IPS DF 4.7 (cell line): Measurements from ENCODE around the gene SPRR2A.
"Not testable (repeated sequence)": the region's sequence is repeated elsewhere in the genome, so short reads cannot be mapped to it uniquely, and the experiment has no call there.

ENCODE experiments used
- DNase-seq: peaks from one replicate; pipeline ENCODE4 v3.0.0-alpha.2; 2013; ENCODE audit warnings: low spot score; ENCODE audit errors: extremely low read depth

The SPRR2A gene

DNA sequence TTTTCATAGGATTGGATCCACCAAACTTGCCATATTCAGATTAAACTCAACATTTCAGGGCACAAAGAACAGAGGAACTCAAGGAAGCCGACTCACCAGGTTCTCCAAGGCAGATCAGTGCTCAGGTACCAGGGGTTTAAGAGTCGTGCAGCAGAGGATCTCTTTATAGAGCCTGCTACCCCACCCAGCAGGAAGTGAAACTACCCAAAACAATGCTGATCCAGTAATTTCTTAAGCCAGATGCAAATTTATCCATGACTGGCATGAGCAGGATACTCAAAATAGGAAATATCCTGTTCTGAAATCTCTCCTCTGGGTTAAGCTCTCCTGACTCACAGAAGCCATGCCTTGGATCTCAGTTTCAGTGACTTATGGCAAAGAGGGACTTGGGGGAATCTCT, at the start of gene SPRR2A:
Gene SPRR2A (minus strand): TSS at position 138 of the 400 bp plus-strand sequence. CDS start 777 bp downstream, outside the sequence.
- no peak for DNase-seq

DNA sequence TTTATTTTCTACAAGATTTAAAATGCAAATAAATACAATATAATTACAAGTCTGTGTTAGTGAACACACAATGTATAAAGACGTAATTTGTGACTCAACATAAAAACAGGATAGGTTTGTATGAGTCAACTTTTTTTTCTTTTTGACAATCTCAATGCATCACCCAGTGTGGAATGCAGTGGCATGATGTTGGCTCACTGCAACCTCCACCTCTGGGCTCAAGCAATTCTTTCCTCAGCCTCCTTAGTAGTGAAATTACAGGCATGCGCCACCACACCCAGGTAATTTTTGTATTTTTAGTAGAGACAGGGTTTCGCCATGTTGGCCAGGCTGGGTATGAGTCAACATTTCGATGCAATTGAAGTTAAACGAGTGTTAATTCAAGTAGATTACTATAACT, 42.9 kb upstream of the SPRR2A start:
- no peak for DNase-seq

DNA sequence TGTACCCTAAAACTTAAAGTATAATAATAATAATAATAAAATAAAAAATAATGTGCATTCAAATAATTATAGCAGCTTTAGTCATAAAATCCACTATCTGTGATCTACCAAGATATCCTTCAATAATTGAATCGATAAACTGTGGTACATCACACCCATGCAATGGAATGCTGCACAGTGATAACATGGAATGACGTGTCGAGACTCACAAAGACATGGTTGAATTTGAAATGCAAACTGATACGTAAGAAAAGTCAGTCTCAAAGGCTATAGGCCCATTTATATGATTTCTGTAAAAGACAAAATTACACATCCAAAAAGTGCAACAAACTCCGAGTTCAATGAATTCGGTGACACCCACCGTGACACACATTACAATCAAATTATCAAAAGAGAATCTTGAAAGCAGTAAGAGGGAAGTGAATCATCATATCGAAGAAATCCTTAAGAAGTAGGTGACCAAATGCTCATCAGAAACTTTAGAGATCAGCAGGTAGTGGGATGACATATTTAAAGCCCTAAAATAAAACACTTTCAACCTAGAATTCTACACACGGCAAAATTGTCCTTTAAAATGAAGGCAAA, 42.2 kb upstream of the SPRR2A start:
- no peak for DNase-seq

DNA sequence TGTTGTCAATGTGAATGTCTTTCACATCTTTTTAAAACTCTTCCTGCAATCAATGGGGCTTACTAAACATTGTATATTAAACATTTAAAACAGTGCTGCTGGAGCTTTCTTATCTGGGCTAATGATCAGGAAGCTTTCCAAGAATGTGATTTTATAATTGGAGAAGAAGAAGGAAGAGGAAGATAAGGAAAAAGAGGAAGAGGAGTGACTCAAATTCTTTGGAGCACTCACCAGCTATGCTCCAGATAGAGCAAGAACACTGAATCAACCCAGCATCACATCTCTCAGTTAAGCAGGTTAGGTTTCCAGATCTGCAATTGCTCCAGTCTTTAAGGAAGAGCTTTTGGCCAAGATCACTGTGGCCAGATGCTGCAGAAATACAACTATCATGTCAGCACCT, 38.5 kb upstream of the SPRR2A start:
- DNase-seq: no peak

DNA sequence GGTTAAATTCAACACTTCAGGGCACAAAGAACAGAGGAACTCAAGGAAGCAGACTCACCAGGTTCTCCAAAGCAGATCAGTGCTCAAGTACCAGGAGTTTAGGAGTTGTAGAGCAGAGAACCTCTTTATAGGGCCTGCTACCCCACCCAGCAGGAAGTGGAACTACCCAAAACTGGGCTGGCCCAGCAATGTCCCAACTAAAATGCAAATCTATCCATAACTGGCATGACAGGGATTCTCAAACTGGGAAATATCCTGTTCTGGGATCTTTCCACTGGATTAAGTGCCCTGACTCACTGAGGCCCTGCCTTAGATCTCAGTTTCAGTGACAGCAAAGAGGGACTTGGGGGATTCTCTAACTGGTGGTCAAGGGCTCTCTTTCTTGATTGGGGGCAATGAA, 37.1 kb upstream of the SPRR2A start, which contains the start of gene SPRR2E:
Gene SPRR2E (minus strand): TSS at position 101 of the 400 bp plus-strand sequence. CDS start 775 bp downstream, outside the sequence.
- DNase-seq: no peak

DNA sequence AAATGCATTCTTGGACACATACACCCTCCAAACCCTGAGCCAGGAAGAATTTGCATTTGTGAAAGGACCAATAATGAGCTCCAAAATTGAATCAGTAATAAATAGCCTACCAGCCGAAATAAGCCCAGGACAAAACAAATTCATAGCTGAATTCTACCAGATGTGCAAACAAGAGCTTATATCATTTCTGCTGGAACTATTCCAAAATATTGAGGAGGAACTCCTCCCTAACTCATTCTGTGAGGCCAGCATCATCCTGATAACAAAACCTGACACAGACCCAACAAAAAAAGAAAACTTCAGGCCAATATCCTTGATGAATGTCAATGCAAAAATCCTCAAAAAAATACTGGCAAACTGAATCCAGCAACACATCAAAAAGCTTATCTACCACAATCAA, 30.3 kb upstream of the SPRR2A start:
- DNase-seq: no peak

DNA sequence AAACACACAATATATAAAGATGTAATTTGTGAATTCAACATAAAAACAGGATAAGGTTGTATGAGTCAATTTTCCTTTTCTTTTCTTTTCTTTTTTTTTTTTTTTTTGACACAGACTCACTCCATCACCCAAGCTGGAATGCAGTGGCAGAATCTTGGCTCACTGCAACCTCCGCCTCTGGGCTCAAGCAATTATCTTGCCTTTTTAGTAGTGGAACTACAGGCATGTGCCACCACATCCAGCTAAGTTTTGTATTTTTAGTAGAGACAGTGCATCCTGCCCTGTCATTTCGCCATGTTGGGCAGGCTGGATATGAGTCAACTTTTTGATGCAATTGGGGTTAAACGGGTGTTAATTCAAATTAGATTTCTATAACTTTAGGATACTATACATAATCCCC, 24.4 kb upstream of the SPRR2A start:
- DNase-seq: no peak

DNA sequence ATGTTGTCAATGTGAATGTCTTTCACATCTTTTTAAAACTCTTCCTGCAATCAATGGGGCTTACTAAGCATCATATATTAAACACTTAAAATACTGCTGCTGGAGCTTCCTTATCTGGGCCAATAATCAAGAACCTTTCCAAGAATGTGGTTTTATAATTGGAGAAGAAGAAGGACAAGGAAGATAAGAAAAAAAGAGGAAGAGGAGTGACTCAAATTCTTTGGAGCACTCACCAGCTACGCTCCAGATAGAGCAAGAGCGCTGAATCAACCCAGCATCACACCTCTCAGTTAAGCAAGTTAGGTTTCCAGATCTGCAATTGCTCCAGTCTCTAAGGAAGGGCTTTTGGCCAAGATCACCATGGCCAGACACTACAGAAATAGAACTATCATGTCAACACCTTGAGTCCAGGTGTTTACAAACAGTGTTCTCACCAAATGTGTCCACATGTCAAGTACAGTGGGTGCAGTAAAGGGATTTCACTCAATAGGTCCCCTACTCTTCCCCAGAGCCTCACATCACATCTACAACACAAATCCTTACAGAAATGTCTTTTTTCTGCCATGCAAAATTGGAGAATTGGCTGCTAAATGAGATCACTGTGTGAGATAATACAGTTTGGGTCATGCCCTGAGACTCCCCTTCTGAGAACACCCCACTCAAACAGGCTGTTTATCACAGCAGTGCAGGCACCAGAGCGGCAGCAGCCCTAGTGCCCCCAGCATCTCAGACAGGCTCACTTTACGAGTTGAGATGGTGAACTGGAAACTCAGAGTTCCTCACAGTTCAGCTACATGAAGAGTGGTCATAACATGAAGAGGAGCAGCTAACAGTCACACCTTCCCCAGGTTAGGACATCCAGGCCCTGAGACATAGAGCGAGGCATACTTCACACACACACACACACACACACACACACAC, 15.8 kb upstream of the SPRR2A start:
- DNase-seq: no peak

DNA sequence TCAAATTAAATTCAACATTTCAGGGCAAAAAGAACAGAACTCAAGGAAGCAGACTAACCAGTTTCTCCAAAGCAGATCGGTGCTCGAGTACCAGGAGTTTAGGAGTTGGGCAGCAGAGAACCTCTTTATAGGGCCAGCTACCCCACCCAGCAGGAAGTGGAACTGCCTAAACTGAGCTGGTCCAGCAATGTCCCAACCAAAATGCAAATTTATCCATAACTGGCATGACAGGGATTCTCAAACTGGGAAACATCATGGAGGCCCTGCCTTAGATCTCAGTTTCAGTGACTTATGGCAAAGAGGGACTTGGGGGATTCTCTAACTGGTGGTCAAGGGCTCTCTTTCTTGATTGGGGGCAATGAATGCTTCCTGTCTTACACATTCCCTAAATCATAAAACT, 14.2 kb upstream of the SPRR2A start, which contains the start of gene SPRR2B:
Gene SPRR2B (minus strand): TSS at position 101 of the 400 bp plus-strand sequence. CDS start 772 bp downstream, outside the sequence.
- no peak for DNase-seq

DNA sequence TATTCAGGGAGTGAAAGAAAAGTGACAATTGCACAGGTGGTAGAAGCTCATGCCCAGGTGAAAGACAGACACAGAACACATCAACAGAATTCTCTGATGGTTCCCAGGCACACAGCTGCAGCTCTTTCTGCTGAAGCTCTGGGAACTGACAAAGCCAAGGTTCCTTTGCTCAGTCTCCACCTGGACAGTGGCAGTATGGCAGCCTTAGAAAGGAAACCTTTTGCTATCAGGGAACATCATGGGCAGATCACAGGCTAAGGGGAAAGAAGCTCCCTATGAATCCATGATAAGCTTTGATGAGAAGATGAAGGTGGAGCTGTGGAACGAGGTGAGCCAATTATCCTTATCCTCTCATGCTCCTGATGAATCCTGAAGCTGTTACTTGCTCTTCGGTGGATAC, 12.9 kb upstream of the SPRR2A start:
- DNase-seq: no peak

DNA sequence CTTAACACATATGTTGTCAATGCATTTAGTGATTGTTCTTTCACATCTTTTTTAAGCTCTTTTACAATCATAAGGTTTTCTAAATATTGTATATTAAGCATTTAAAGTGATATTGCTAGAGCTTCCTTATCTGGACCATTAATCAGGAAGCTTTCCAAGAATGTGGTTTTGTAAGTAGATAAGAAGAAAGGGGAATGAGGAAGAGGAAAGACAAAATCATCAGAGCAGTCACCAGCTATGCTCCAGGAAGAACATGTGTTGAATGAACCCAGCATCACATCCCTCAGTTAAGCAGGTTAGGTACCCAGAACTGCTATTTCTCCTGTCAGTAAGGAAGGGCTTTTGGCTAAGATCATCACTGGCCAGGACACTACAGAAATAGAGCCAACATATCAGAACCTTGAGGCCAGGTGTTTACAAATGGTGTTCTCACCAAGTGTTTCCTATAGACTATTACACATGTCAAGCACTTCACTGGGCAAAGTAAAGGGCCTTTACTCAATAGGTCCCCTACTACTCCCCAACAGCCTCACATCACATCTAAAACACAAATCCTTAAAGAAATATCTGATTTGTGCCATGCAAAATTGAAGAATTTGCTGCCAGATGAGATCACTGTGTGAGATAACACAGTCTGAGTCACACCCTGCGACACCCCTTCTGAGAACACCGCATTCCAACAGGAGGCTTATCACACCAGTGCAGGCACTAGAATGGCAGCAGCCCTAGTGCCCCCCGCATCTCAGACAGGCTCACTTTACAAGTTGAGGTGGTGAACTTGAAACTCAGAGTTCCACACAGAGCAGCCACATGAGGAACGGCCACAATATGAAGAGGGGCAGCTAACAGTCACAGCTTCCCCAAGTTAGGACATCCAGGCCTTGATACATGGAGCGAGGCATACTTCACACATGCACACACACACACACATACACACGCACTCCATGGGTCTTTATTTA, 1.8 kb upstream of the SPRR2A start:
- DNase-seq: no peak

DNA sequence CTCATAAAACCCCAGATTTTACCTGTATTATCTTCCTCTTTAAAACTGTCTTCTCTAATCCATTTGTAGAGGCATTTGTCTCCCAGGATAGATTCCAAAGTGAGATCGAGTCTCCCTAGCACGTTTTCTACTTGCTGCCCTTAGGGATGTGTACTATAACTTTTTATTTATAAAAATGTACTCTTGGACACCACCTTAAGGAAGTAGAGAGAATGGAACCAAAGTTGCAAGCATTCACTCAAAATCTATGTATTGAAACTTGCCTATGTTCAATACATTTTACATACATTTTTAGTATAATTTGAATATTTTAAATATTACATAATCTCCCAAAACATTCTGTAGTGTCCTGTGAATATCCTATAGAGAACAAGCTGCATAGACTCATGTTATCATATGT, 842 bp upstream of the SPRR2A start:
- no peak for DNase-seq

DNA sequence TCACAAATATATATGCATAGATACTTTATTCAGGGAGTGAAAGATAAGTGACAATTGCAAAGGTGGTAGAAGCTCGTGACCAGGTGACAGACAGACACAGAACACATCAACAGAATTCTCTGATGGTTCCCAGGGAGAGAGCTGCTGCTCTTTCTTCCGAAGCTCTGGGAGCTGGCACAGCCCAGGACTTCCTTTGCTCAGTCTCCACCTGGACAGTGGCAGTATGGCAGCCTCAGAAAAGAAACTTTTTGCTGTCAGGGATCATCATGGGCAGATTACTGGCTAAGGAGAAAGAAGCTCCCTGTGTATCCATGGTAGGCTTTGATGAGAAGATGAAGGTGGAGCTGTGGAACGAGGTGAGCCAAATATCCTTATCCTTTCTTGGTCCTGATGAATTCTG, 1.2 kb downstream of the SPRR2A start:
- not testable (repeated sequence) for DNase-seq

DNA sequence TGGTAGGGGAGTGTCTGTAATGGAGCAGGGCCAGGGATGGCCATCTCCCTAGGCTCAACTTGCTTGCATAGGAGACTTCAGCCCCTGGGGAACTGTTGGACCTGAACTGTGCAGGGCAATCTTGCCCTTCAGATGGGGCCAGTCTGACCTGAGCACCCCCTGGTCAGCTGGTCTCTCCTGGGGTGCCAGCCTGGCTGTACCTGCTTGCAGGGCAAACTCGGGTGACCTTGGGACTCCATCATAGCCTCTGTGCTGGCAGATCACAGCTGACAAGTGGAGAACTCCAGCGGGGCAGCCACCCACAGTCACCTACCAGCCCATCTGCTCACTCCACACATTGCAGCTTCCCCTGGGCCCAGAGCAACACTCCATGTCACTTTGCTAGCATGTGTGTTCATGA, 8.1 kb downstream of the SPRR2A start:
- no peak for DNase-seq

DNA sequence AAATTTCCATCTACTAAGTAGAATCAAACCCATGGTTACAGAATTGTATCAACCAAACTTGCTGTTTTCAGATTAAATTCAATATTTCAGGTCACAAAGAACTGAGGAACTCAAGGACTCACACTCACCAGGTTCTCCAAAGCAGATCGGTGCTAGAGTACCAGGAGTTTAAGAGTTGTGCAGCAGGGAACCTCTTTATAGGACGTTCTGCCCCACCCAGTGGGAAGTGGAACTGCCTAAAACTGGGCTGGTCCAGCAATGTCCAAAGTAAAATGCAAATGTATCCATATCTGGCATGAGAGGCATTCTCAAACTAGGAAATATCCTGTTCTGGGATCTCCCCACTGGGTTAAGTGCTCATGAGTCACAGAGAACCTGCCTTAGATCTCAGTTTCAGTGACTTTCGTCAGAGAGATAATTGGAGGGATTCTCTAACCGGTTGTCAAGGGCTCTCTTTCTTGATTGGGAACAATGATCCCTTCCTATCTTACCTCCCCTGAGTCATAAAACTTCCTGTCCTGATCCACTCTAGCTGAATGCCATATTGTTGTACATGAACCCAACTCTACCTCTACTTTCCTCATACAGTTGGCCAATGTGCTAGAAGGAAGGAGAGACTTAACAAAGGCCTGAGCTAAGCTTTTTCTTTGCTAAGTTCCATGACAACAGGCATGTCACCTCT, 16.2 kb downstream of the SPRR2A start, which contains the start of gene SPRR2D:
Gene SPRR2D (minus strand): TSS at position 171 of the 682 bp plus-strand sequence. CDS start 774 bp downstream, outside the sequence.
- no peak for DNase-seq

DNA sequence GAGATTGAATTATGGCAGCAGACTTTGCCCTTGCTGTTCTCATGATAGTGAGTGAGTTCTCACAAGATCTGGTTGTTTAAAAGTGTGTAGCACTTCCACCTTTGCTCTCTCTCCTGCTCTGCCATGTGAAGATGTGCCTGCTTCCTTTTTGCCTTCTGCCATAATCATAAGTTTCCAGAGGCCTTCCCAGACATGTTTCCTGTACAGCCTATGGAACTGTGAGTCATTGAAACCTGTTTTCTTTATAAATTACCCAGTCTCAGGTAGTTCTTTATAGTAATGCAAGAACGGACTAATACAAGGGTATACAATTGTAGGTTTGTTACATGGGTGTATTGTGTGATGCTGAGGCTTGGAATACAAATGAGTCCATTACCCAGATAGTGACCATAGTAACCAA, 22.1 kb downstream of the SPRR2A start:
- no peak for DNase-seq

DNA sequence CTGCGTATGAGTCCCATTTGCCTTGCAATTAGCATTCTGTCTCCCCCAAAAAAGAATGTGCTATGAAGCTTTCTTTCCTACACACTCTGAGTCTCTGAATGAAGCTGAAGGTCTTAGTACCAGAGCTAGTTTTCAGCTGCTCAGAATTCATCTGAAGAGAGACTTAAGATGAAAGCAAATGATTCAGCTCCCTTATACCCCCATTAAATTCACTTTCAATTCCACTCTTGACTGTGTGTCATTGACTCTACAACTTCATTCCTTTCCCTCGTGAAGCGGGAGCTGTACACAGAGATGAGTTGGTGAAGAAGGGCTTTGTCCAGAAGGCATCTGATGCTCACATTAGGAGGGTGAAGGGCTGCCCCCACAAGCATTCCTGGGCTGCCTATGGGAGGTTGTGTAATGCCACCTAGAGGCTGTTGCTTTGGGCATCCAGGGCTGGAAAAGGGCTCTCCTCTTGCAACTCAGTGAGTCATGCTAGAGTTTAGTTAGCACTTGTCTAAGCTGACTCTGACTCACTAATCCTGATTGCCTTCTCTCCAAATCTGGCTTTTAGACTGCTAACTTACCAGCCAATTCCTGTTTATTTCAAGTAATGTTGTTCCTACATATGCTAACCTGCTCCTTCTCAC, 24.5 kb downstream of the SPRR2A start:
- DNase-seq: peak; percentile 64

DNA sequence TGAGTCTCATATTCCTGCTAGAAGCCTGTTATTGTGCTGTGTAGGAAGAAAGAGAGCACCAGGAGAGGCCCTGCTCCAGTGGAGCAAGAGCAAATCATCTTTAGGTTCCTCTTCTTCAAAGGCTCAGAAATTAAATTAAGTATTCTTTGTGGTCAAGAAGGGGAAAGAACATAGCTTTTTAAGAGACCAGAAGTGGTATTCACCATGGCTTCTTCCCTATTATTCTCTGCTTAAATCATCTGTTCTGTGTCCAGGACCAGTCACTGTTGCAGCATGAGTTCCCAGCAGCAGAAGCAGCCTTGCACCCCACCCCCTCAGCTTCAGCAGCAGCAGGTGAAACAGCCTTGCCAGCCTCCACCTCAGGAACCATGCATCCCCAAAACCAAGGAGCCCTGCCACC, 25.2 kb downstream of the SPRR2A start:
- DNase-seq: no peak

DNA sequence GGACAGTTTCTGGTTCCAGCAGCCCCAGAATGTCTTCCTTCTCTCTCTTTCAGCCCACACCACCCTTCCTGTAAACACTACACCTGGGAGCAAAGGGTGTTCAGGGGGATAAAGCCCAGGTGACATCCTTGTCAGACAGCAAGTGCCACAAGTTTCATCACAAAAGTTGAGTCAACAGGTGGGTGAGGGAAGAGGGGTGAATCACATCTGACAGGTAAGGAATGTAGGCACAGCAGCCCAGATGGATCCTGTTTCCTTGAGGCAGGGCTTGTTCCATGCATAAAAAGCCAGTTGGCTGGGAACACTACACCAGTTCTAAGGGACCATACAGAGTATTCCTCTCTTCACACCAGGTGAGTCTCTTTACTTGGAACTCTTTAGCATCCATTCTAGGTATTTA, 26.4 kb downstream of the SPRR2A start, which contains the start of gene SPRR1B:
Gene SPRR1B (plus strand): TSS at position 309 of the 400 bp plus-strand sequence. CDS start 1,143 bp downstream, outside the sequence.
- DNase-seq: no peak

DNA sequence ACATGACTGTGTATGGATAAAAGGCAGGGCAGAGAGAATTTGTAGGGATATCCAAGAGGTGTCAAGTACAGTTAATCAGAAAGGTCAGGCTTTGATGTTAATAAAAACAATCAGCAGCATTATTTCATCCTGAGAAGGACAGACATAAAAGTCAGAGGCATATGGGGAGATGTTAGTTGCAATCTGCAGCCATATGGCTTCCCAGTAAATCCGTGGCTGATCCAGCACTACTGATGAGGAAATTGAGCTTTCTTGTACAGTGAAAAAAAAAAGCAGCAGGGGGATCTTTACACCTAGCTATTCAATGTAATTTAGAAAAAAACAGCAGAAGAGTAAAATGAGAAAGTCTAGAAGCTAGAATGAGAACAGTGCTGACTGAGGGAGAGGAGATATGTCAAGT, 28.5 kb downstream of the SPRR2A start:
- no peak for DNase-seq
